Measurements from ENCODE around the gene COL9A3.
A peak's percentile ranks its signal among the peaks of the same experiment; 100 is the strongest.

Gene COL9A3

DNA sequence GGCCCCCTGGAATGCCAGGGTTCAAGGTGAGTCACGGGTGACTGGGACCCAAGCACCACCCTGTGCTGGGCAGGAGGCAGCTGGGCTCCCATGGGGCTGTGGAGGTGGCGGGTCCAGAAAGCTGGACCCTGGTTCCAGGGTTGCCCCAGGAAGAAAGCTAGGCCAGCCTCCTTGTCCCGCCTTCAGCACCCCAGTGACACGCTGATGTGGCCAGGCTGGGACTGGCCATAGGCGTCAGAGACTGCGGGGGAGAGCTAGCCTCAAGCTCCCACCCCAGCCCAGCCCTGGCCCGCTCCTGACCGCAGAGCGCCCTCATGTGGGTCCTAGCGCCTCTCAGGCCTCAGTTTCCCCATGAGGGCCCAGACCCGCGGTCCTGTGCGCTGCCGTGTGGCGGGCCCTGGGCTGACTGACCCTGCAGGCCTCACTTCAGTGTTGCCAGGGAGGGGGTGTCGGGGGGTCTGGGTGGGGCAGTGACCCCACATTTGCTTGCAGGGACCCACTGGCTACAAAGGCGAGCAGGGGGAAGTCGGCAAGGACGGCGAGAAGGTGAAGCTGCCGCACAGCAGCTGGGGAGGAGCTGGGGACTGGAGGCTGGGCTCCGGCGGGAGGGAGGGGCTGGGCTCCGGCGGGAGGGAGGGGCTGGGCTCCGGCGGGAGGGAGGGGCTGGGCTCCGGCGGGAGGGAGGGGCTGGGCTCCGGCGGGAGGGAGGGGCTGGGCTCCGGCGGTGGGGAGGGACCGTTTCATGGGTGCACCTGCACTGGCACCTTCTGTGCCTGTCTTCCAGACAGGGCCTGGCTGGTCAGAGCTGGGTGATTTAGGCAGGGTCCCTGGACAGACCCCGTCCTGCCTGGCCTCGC, 7.9 kb downstream of the COL9A3 start:
- peak; percentile 80 for DNase-seq

DNA sequence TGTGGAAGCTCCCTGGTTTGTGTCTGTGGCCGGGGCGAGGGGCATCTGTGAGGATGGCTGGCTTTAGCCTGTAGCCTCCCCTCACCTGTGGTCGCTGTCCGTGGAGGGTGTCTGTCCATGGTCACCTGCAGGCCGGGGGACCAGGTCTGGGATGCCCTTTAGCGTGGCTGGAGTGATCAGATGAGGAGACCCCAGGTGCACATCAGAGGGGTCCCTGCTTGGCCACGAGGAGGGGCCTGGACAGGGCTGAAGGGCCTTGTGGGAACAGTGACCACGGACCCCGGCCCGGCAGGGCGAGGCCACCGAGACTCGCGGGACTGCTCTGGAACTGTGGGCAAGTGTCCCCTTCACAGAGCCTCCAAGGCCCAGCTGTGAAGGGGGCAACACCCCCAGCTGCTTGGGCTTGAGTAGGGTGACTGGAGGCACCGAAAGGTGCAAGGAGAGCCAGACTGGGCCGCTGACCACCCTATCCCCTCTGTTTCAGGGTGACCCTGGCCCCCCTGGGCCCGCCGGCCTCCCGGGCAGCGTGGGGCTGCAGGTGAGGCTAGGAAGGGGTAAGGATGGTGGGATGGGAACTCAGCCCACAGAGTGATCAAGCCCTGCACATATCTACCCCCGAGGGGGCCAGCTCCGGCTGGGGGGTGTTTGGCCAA, 8.6 kb downstream of the COL9A3 start:
- no peak for DNase-seq

DNA sequence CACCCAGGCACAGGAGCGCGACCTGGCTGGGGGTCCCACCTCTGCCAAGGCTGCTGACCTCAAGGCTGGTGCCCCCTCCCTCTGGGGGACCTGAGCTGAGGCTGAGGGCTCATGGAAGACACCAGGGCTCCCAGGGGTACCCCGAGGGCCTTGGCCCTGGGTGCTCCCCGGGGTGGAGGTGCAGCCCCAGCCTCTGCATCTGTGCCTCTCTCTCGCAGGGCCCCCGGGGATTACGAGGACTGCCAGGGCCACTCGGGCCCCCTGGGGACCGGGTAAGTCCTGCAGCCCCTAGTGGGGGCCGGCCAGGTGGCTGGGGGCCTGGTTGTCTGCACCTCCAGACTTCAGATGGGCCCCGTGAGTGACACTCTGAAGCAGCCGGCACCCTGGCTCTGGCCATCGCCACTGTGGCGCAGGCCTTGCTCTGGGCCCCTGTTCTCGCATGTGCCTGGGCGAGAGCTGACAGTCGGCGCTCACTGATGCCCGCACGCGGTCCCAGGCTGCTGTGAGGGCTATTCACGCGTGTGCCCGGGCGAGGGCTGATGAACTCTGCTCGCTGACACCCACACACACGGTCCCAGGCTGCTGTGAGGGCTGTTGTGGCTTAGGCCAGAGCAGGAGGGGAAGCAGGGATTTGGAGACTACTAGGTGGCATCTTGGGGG, 9.3 kb downstream of the COL9A3 start:
- no peak for DNase-seq

DNA sequence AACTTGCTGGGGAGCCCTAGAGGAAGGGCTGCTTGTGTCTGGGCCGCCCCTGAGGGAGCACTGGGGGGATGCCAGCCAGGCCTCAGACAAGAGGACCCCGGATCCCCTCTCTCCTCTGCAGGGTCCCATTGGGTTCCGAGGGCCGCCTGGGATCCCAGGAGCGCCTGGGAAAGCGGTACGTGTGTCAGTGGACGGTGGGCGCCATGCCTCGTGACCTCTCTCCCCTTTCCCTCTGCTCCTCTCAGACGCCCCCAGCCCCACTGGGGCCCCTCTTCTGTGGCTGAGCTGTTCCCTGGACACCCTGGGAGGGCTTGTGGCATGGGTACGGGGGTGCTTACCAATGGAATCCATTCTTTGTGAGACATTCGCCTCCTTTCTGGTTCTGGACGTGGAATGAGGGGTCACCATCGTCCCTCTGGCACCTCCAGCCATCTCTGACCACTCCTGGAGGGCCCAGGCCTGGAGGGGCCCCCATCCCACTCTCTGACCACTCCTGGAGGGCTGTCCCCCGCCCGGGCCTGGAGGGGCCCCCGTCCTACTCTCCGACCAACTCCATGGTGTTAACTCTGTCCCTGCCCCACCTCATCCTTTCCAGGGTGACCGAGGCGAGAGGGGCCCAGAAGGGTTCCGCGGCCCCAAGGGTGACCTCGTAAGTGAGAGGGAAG, 9.9 kb downstream of the COL9A3 start:
- no peak for DNase-seq

DNA sequence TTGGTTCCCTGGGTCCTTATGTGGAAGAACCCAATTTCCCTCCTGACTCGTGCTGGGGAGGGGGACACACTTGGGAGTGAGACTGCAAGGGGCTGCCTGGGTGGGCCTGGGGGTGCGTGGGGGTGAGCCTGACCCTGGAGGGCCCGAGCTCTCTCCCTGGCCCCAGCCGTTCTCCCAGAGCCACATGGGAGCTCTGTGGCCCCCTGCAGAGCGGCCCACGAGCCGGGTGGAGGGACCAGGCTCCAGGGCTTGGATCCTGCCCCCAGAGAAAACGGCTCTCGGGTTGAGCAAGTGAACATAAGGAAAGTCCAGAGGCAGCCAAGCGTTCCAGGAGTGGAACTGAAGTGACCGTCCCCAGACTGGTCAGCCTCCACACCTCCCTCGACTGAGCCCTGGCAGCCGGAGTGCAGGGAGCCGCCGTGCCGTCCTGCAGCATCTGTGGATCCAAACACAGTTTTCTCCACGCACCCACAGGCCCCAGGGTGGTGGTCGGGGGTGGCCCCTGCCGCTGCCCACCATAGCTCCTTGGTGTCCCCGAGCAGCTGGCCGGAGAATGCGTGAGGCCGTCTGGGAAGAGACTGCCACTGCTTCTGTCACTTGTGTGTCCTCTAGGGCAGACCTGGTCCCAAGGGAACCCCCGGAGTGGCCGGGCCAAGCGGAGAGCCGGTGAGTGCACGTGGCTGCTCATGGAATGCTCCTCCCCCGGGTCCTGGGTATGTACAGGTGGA, 10.6 kb downstream of the COL9A3 start:
- DNase-seq: no peak

DNA sequence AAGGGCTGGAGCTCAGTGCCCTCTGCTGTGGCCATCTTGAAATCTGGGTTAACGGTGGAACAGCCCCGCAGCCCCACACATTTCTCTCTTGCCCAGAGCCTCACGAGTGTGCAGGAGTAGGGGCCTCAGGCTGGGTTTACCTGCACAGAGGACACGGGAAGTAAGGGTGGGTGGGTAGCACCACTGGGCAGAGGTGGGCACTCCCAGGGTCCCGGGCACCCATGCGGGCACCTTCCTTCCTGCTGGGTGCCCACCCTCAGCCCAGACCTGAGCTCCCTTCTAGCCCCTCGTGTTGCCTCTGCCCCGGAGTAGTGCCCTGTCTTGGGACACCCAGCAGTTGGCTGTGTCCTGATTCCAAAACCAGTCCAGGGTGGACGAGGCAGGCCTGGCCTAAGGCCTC, 11.2 kb downstream of the COL9A3 start:
- DNase-seq: no peak

DNA sequence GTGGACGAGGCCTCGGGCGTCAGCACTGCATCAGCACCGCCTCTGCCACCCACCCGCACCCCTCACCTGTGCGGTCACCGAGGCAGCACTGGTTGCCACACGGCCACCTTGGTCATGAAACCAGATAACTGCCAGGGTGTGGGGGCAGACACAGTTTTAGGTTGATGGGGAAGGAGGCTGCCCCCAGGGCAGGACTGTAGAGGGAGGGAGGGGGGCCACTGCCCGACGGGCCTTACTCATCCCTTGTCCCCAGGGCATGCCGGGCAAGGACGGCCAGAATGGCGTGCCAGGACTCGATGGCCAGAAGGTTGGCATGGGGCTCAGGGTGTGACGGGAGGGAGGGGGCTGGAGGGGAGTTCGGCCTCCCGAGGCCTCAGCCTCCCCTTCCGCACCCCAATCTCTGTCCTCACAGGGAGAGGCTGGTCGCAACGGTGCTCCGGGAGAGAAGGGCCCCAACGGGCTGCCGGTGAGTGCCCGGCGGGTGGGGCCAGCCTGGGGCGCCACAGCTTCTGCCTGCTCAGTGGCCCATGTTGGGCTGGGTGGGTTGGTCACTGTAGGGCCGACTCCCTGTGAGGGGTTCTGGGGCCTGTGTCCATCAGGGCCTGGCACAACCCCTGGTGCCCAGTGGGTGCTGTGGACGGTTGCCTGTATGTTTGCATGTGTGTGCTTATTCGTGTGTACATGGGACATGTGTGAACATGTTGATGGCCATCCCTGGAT, 11.8 kb downstream of the COL9A3 start:
- no peak for DNase-seq

DNA sequence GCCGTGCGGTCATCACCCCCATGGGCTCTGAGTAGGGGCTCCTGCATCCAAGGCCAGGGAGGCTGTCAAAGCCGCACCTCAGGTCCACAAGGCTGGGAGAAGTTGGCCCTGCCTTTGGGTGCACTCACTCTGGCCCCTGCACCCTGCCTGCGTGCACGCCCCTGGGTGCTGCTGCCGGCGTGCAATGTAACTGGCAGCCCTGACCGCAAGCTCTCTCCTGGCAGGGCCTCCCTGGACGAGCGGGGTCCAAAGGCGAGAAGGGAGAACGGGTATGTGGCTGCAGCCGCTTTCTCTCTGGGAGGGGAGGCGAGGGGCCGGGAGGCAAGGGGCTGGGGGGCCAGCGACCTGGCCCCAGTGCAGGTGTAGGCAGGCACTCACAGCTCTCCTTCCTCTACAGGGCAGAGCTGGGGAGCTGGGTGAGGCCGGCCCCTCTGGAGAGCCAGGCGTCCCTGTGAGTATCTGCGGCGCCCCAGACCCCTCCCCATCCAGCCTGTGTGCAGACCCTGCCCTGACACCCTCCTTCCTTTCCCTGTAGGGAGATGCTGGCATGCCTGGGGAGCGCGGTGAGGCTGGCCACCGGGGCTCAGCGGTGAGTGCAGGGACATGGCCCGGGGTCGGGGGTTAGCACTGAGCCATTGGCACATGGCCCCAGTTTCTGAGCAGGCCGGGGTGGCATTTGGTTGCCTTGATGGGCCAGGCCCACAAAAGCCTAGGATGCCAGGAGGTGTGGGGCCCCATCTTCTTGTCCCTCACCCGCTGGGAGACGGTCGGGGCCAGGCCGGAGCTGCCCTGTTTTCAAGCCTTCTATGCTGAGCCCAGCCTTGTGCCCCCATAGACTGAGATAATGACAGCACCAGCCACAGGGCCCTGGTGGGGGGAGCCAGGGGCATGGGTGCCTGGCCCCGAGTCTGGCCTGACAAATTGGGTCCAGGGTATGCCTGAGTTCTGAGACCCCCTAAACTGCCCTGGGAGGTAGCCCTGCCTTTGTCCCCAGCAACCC, 12.7 kb downstream of the COL9A3 start:
- no peak for DNase-seq

DNA sequence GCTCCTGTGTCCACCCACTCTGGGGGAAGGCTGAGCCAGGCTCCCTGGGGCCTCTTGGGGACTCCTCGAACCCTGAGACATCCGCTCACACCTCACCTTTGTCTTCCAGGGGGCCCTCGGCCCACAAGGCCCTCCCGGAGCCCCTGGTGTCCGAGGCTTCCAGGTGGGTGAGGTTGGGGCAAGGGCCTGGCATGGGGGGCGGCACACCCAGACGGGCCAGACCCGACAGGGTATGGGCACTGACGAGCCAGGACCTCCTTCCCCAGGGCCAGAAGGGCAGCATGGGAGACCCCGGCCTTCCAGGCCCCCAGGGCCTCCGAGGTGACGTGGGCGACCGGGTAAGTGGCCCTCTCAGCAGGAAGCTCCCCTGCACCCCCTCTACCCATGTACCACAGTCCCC, 13.4 kb downstream of the COL9A3 start:
- no peak for DNase-seq

DNA sequence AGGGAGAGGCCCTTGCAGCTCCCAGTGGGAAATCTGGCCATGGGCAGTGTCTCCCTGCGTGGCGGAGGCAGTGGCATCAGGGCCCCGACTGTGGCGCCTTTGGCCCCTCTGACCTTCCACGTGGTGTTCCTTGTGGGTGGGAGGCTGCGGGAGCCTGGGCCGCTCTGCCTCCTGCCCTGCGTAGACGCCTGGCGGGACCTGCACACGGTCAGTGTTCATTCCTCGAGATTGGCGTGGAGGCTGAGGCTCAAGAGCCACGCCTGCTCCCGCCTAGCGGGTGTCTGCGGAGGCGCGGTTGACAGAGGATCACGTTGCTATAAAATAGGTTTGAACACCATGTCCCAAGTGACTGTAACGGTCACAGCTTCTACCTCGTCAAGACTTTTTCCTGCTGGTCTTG, 14.0 kb downstream of the COL9A3 start:
- DNase-seq: no peak

DNA sequence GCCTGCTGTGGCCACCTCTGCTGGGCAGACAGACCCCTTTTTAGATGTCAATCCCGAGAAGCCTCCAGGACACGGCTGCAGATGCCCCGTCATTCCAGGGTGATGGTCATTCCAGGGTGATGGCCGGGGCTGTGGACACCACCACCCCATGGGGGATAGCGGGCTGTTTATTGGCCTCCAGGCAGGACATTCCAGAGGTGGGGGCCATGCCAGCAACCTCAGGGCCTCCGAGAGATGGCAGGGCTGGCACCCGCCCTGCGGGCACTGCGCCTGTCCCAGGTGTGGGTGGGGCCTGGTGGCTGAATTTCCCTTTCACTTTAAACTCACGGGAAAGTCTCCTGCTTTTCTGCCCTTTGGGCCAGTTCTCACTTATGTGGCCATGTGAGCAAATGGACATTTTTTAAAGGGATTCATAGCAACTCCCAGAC, 14.5 kb downstream of the COL9A3 start:
- DNase-seq: no peak

DNA sequence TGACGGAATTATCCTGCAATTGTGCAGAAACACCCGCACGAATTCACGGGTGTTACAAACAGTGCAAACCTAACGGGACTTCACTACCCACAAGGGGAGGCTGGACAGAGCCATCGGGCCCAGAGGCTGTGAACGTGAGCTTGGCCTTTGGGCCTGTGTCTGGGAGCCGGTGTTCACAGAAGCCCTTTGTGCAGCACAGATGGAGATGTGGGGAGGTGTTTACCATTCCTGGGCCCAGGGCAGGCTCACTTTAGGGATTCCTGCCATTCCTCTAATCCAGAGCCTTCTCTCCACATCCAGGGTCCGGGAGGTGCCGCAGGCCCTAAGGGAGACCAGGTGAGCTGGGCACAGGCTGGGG, 15.0 kb downstream of the COL9A3 start:
- DNase-seq: no peak

DNA sequence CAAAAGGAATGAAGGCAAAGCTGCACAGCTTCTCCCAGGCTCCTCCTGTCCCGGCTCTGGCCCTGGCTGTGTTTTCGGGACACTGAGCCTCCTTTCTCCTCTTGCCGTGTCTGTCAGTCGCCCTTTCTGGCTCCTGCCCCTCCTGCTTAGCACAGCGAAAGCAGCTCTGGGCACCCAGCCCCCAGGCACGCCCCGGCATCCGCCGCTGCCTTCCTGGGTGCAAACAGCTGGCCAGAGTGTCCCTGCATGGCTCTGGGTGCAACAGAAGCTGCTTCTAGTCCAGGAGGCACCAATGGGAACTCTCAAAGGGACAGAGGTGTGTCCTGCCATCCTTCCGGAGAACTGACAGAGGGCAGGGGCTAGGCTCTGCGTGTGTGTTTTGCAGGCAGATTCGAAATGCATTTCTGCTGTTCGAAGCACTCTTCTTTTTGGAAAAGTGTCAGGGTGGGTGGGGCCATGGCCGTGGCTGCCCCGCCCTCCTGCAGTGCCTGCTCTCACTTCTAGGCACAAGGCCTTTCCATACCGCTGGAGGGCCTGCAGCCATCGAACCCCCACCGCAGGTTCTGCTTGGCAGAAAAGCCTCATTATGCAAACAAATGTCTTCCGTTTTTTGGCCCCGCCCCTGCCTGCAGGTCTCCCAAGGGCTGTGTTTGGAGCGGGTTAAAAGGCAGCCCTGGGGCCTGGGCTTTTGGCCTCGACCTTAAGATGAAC, 15.5 kb downstream of the COL9A3 start:
- DNase-seq: peak; percentile 39

DNA sequence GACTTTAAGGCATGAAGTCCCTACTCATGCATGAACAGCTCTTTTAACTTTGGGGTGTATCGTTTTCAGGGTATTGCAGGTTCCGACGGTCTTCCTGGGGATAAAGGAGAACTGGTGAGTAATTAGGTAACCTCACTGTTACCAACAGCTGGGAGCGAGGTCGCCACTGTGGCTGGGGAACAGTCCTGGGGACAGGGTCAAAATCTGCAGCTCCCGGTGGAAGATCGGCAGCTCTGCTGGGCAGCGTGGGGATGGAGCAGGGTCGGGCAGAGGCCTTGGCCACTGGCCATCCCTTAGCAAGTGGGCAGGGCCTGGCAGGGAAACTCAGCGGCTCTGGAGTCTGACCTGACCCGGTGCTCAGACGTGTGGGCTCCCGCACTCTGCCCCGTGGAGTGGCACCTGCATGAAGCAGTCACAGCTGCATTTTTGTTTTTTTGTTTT, 16.1 kb downstream of the COL9A3 start:
- no peak for DNase-seq

DNA sequence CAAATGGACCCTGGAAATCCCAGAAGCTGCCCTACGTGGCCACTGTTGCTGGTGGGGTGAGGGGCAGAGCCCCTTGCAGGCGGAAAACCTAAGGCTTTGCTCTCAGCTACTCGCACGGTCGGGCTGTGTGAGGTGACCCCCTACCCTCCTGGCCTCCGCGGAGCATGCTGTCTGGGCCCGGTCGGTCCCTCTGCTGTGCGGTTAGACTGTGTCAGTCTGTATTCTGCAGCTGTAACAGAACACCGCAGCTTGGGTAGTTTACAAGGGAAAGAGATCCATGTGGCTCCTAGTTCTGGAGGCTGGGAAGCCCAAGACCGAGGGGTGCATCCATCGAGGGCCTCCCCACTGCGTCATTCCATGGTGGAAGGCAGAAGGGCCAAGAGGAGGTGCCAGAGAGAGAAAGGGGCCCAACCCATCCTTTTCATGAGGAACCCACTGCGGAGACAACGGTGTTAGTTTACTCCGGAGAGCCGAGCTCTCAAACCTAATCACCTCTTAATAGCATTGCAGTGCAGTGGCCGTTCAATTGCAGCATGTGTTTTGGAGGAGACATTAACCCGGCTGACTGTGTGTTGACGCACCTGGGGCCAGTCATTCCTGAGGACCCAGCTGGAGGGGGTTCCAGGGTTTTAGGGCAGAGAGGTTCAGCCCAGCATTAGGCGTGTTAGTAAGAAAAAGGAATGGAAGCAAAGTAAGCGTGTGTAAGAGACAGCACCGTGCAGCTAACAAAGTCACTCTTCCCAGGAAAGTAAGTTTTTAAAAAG, 18.3 kb downstream of the COL9A3 start:
- DNase-seq: peak; percentile 61

DNA sequence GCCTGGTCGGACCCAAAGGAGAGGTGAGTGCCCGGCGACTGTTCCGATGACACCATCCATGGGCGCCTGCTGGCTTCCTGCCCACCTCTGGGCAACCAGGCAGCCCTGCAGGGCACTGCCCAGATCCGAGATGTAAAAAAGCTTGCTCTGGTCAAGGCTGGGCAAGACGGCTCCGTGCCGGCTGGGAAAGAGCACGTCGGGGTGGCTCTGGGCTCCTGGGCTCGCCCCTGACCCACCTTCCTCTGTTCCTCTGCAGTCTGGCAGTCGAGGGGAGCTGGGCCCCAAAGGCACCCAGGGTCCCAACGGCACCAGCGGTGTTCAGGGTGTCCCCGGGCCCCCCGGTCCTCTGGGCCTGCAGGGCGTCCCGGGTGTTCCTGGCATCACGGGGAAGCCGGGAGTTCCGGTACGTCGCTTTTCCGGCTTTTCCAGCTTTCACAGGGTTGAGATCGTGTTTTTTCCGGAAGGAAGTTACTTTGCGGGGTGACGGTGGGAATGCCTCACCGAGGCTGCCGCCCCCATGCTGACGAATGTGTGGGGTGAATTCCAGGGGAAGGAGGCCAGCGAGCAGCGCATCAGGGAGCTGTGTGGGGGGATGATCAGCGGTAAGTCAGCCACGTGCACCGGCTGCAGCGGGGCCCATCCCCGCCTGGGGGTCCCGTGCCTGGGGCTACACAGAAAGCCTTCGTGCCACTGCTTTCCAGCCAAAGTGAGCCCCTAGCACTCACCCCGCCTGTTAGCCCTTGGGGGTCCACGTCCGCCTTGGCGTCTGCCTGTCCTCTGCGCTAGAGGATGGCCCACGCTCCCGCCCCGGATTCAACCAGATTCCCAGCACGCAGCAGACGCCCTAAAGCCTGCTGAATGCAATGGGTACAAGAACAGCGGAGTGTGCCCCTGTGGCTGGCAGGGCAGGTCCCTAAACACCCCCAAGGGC, 19.3 kb downstream of the COL9A3 start:
- no peak for DNase-seq

DNA sequence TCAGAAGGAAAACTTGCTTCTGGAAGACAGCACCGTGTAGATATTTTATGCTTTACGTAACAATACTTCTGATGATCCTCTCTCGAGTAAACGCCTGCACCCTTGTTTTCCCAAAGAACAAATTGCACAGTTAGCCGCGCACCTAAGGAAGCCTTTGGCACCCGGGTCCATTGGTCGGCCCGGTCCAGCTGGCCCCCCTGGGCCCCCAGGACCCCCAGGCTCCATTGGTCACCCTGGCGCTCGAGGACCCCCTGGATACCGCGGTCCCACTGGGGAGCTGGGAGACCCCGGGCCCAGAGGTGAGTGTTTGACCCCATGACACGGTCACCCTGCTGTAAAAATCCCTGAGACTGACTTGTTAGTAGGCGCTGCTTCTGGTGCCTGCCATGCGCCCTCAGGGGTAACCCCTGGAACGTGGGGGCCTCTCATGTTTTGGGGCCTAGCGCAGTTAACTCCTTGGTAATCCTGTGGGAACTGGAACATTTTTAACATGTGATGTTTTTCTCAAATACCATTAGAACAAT, 20.2 kb downstream of the COL9A3 start:
- no peak for DNase-seq

DNA sequence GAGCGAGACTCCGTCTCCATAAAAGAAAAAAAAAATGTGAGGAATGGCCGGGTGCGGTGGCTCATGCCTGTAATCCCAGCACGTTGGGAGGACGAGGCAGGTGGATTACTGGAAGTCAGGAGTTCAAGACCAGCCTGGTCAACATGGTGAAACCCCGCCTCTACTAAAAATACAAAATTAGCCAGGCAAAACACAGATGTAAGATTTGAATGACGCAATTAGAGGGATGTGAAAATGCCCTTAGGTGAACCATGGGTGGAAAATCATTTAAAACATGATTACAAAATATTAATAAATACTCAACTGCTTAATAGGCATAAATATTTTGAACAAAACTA, 20.9 kb downstream of the COL9A3 start:
- DNase-seq: no peak
